ENCODE data around the gene SLC27A3.

Gene SLC27A3

GRCh38 chr1:153783233-153784190 is 8.3 kb downstream of the SLC27A3 start:
- peak; percentile 85 to 86 for DNase-seq

GRCh38 chr1:153786038-153786790 is 11.0 kb downstream of the SLC27A3 start:
- no peak for DNase-seq

GRCh38 chr1:153789478-153790034 is 14.3 kb downstream of the SLC27A3 start:
- DNase-seq, result no peak

GRCh38 chr1:153790313-153790965 is 15.2 kb downstream of the SLC27A3 start:
- no peak for DNase-seq

- no peak for DNase-seq
These were observed 15.9 kb downstream of the SLC27A3 start for GRCh38 chr1:153790966-153791647.

- DNase-seq, result no peak
These were observed 16.5 kb downstream of the SLC27A3 start for GRCh38 chr1:153791648-153792253.

- no peak for DNase-seq
These were observed 17.4 kb downstream of the SLC27A3 start for GRCh38 chr1:153792631-153793041.

GRCh38 chr1:153793261-153793972 is 18.2 kb downstream of the SLC27A3 start:
- DNase-seq, result no peak

GRCh38 chr1:153793973-153794615 is 18.9 kb downstream of the SLC27A3 start:
- no peak for DNase-seq

GRCh38 chr1:153794624-153795329 is 19.6 kb downstream of the SLC27A3 start:
- DNase-seq, result no peak

- no peak for DNase-seq
These were observed 20.2 kb downstream of the SLC27A3 start for GRCh38 chr1:153795330-153795837.

- no peak for DNase-seq
These were observed 21.0 kb downstream of the SLC27A3 start for GRCh38 chr1:153795934-153796785.

GRCh38 chr1:153796786-153797659 is 21.8 kb downstream of the SLC27A3 start:
- DNase-seq, result peak; percentile 83 to 85

GRCh38 chr1:153798468-153798780 is 23.2 kb downstream of the SLC27A3 start:
- no peak for DNase-seq

- no peak for DNase-seq
These were observed 23.8 kb downstream of the SLC27A3 start for GRCh38 chr1:153799016-153799415.

- no peak for DNase-seq
These were observed 24.6 kb downstream of the SLC27A3 start for GRCh38 chr1:153799566-153800465.

GRCh38 chr1:153800516-153800915 is 25.3 kb downstream of the SLC27A3 start:
- no peak for DNase-seq

Measured in activated CD4-positive, alpha-beta T cell treated with anti-CD3 and anti-CD28 coated beads, Interleukin-2, amount 50 U/mL, for 4 hours (primary cell).